ENCODE data around the gene PKD1L1.

DNA sequence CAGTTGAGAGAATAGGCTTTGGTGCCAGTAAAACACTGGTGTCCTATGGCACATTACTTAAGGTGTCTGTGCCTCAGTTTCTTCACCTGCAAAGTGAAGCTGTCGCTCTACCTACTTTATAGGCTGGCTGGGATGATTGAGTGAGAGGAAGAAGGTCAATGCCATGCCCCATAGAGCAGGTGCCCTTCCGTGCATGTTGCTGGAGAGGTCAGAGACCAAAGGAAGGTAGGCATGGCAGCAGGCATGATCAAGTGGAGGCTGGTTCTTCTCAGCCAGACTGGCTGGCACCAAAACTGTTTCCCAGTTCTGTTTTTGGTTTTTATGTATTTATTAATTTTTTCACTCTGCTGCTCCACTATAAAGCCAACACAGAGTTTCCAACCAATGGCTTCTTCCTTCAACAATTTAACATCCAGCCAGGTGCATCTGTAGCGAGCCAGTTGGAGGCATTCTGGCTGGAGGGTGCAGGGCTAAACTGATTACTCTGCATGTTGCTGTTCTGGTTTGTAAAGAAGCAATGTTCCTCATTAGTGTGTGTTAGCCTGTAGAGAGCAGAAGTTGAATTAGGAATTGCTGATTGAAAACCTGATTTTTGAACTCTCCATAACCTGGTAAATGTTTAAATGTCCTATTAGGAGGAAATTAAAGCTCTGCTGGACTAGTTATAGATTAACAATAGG lies 222.1 kb downstream of the PKD1L1 start:
- TF ChIP-seq, protein P1, sequence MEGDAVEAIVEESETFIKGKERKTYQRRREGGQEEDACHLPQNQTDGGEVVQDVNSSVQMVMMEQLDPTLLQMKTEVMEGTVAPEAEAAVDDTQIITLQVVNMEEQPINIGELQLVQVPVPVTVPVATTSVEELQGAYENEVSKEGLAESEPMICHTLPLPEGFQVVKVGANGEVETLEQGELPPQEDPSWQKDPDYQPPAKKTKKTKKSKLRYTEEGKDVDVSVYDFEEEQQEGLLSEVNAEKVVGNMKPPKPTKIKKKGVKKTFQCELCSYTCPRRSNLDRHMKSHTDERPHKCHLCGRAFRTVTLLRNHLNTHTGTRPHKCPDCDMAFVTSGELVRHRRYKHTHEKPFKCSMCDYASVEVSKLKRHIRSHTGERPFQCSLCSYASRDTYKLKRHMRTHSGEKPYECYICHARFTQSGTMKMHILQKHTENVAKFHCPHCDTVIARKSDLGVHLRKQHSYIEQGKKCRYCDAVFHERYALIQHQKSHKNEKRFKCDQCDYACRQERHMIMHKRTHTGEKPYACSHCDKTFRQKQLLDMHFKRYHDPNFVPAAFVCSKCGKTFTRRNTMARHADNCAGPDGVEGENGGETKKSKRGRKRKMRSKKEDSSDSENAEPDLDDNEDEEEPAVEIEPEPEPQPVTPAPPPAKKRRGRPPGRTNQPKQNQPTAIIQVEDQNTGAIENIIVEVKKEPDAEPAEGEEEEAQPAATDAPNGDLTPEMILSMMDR (IDR thresholded peaks at IDR 0.05) = no peak
- TF ChIP-seq POLR2A (IDR thresholded peaks at IDR 0.05) (no peak), POLR2AphosphoS5 (IDR thresholded peaks at IDR 0.05) (no peak)

Measured in gastroesophageal sphincter (tissue), 3 donors.